ENCODE results near the gene SLC44A1.

- TF ChIP-seq CREB1 (IDR thresholded peaks at IDR 0.05; ENCODE audit: low read depth) (no peak), EZH2 (IDR thresholded peaks at IDR 0.05; ENCODE audit: borderline replicate concordance, control insufficient read depth, low read depth, low read length) (no peak), CEBPZ (IDR thresholded peaks at IDR 0.05; ENCODE audit: low read depth, low read length) (no peak), KDM1A (IDR thresholded peaks at IDR 0.05; ENCODE audit: borderline replicate concordance) (no peak), CTCF (IDR thresholded peaks at IDR 0.05 in 2 of 3, conservative IDR thresholded peaks at IDR 0.05 in 1 of 3; ENCODE audit: control insufficient read depth in 2 of 3, extremely low read depth in 1 of 3, insufficient read depth in 1 of 3, low read depth in 3 of 3, low read length in 3 of 3) (no peak), NFYB (IDR thresholded peaks at IDR 0.05; ENCODE audit: insufficient read depth, low read depth, low read length) (no peak), ATF3 (IDR thresholded peaks at IDR 0.05; ENCODE audit: borderline replicate concordance, extremely low read depth, low read depth, low read length) (no peak), POLR2AphosphoS5 (IDR thresholded peaks at IDR 0.05; ENCODE audit: low read length) (no peak), POLR2A (IDR thresholded peaks at IDR 0.05; ENCODE audit: low read depth, low read length) (no peak), E2F8 (IDR thresholded peaks at IDR 0.05; ENCODE audit: low read depth, partially characterized antibody) (no peak), TARDBP (IDR thresholded peaks at IDR 0.05; ENCODE audit: borderline replicate concordance) (no peak), MAX (IDR thresholded peaks at IDR 0.05; ENCODE audit: low read depth, low read length) (no peak)
Measured at GRCh38 chr9:105361873-105362272, 117.4 kb downstream of the SLC44A1 start.

All from GM12878 (cell line).